GM21825 (cell line): ENCODE data around the gene DHX8.
A peak's percentile ranks its signal among the peaks of the same experiment; 100 is the strongest.
"Not testable (repeated sequence)": the region's sequence is repeated elsewhere in the genome, so short reads cannot be mapped to it uniquely, and the experiment has no call there.

ENCODE experiments used
- ATAC-seq: cut with Tn5 transposase; IDR thresholded peaks from one replicate; pipeline ENCODE4 v1.9.1; 2021; ENCODE audit warnings: mild to moderate bottlenecking, moderate library complexity; ENCODE audit not compliant: unreplicated experiment

DHX8 gene

DNA sequence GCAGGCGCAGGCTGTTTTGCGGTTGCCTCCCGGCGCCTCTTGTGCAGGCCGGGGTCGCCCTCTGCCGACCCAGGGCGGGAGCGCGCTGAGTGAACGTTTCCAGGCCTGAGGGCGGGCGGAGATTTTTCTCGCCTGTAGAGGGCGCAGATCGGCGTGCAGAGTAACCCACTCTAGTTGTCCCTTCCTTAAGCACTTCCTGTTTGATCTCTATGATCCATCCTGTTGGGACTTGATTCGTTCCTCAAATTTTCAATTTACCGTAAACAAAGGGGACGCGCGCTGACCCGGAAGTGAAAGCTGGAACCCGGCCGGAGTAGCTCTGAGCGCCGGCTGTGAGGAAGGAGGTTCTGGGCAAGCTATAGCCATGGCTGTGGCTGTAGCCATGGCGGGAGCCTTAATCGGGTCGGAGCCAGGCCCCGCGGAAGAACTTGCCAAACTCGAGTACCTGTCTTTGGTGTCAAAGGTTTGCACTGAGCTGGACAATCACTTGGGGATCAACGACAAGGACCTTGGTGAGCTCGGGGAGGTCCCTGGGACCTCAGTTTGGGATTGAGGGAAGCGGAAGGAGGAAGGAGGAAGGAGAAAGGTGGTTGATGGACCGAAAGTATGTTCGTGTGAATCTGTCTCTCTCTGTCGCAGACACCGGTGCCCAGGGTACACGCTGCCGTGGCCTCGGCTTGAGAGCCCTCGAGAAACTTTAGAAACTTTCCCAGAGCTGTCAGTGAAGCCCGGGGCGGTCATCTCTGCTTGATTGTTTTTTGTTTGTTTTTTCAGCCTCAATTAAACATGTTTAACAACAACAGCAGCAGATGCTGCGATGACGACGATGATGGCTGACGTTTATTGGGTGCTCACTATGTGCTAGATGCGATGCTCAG is at the start of gene DHX8:
Gene DHX8, plus strand, starts transcription at position 302 of the 878 bp plus-strand sequence. Its CDS starts 63 bp downstream, at position 365.
- ATAC-seq, result peak; percentile 91

DNA sequence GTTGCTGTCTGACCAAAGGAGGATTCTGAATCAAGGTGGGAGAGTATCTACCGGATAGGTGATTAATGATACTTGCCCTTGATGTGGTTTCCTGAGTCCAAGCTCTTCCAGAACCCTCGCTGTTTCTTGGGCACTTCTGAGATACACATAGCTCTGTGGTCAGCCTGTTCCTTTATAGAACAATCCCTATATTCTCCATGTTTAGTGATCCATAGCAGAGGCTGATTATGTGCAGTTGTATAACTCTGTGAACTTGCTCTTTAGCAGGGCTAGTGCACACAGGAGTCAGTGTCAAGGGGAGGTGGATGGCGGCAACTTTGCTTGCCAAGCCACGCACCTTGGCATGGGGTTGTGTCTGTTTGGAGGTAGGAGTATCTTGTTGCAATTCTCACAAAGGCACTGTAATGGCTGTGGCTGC is 48.9 kb upstream of the DHX8 start:
- no peak for ATAC-seq

DNA sequence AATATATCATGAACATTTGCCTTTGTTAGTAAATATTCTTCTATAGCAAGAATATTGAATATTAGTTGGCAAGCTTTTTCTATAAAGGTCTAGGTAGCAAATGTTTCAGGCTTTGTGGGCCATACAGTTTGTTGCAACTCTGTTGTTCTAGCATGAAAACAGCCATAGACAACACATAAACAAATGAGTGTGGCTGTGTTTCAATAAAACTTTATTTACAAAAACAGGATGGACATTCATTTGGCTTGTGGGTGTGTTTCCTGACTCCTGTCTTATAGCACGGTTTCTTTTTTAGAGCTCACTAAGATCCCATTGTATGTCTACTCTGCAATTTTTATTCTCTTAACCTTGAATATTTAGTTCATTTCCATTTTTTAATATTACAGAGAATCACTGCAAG is 46.0 kb upstream of the DHX8 start:
- no peak for ATAC-seq

DNA sequence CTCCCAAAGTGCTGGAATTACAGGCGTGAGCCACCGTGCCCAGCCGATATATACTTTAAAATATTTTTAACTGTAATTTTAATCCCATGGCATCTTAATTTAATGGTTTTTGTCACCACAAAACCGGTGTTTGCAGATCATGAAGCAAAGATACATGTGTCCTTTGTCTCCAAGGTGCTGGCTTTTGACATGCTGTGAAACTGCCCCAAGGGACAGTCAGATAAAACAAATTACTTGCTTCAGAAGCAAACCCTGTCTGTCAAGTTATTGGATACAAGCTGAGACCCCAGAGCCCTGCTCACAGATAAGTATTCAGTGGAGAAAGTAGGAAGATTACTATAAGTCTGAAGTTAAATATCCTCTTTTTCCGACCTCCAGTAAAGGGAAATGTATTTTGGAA is 45.1 kb upstream of the DHX8 start:
- ATAC-seq, result no peak

DNA sequence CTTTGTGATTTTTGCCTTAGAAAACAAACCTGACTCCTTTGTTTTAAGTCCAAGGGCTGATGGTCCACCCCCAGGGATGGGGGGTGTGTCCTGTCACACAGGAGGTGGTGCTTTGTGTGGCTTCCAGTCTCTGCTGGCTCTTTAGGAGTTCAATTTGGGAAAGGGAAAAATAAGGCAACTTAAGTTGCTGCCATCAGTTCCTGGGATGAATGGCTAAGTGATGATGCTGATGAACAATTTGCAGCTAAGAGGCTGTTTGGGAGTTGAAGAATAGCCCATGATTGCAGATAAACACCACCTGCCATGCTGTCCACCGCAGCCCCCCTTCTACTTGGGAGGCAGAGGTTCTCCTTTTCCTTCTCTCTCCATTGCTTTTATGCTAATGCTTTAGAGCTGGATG is 44.7 kb upstream of the DHX8 start:
- ATAC-seq, result no peak

DNA sequence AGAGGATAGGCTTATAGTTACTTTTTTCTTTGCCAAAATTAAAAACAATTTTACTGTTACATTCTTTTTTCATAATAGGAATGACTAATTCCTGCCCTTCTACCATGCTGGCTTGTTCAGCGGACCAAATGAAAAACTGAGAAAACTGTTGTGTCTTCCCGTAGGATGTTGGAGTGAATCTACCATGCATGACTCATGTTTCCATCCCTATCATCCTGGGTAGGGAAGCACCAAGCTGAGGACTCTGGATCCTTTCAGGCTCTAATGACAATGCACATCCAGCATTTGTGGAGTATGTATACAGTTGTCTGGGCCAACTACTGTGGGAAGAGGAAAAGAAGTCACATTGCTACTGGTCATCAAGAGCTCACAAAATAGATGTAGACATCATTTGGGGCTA is 41.1 kb upstream of the DHX8 start:
- no peak for ATAC-seq

DNA sequence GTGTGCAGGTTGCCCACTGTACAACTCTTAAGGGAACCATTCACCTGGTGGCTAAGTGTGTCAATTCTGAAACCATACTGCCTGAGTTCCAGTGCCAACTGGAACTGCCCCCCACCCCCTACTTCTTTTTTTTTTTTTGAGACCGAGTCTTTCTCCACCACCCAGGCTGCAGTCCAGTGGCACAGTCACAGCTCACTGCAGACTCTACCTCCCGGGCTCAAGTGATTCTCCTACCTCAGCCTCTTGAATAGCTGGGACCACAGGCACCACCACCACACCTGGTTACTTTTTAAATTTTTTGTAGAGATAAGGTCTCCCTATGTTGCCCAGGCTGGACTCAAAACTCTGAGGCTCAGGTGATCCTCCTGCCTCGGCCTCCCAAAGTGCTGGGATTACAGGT is 40.4 kb upstream of the DHX8 start:
- no peak for ATAC-seq

DNA sequence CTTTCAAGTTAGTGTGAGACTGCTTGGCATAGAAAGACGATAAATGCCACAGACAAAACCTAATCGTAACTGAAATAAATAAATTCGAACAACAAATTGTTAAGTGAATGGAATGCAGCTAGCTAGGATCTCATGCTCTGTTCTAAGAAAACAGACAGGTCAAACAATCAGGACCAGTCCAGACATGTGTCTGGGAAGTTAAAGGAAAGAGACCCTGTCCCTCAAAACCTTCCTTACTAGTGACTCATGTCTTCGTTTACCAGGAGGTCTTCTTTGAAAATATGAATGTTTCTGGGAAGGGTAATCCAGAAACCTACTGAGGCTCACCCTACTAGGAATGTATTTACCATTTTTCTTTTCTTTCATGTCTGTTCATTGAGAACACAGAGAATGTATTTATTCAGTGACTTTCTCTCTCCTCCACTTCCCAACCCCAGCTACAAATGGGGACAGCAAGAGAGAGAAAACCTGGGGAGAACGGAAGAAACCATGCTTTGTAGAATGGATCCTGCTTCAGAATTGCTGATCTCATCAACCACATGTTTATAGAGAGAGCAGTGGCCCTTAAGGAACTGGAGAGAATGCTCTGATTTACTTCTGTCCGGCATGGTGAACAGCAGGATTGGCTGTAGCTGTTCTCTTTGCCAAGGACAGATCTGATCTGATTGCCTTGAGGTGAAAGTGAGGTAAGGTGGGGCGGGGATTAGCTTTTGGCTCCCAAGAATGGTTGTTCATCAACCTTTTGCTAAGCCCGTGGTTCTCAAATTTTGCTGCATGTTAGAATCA is 39.4 kb upstream of the DHX8 start:
- ATAC-seq, result no peak

DNA sequence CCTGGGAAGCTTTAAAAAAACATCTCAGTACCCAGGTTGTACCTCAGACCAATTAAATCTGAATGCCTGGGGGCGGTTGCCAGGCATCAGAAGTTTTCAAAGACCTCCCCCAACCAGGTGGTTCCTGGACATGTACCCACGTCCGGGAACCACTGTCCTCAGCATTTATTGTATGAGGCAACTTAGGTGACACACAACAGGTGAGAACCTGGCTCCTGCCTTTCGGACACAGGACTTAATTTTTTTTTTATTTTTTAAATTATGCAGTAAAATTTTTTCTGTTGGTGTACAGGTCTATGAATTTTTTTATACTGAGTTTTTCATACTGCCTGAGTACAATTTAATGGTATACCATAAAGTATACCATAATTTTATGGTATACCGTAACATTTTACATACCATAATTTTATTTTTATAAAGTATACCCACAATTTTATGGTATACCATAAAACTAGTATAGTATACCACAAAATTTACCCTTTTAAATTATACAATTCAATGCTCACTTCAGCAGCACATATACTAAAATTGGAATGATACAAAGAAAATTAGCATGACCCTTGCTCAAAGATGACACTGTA is 38.7 kb upstream of the DHX8 start:
- ATAC-seq, result no peak

DNA sequence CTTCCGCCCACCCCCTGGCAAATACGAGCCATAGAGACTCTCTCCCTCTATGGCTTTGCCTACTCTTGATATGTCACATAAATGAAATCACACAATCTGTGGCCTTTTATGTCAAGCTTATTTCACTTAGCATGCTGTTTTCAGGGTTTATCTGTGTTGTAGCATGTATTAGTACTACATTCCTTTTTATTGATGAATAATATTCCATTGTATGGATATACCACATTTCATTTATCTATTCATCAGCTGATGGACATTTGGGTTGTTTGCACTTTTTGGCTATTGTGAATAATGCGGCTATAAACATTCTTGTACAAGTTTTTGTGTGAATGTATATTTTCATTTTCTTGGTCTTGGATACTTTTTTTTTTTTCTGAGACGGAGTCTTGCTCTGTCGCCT is 37.0 kb upstream of the DHX8 start:
- no peak for ATAC-seq

DNA sequence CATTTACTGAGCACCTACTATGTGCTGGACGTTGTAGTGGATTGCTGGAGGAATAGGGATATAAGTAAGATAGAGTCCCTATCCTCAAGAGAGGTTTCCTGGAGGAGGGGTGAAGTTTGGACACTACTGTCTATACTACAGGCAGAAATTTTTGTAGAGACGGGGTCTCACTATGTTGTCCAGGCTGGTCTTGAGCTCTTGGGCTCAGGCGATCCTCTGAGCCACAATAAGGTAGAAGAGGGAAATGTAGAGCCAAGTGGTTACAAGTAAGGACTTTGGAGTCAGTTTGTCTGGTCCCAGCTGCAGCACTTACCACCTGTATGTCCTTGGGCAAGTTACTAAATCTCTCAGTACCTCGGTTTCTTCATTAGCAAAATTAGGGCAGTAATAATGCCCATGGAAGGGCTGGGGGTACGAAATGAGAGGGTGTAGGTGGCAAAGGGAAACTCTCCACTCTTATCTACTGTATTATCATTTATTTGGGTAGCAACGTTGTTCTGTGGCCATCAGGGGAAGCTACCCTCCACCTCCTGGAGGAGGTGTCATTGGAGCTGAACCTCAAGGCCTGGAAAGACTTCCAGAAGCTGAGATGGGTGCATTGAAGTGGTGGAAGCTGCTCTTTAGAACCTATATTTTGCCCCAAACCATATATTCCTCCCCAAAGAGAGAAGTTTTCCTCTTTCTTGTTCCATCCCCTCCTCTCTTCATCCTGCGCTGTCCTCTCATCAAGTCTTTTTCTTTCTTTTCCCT is 34.9 kb upstream of the DHX8 start:
- no peak for ATAC-seq

DNA sequence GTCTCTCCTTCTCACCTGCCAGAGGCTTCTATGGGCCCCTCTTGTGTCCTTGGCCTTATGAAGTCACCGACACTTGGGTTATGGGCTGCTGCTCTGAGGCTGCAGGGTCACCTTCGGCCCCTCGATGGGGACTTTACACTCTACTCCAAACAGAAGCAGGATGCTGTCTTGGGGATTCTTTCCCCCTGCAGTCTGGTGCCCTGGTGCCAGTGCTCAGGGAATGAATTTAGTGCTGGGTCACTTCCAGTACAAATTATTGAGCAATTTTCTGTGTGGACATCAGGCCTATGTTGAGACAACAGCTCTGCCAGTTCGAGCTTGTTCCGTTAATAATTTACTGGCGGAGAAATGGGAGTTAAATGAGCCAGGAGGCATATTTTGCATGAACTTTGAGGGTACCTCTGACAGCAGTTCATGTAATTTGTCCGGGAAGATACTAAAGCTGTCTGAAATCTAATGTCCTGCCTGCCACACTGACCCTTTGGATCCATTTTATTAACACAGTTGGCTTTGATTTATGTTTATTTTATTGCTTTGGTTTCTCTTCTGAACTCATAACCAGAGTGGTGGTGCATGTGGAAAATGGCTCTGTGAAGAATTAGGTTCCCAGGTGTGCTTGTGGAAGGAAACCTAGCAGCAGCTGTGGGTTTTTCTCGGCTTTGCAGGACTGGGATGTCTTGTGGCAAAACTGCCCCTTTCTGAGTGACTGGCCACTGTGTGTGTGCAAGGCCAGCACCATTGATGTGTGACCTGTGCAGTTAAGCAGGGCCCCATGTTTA is 34.1 kb upstream of the DHX8 start:
- no peak for ATAC-seq

DNA sequence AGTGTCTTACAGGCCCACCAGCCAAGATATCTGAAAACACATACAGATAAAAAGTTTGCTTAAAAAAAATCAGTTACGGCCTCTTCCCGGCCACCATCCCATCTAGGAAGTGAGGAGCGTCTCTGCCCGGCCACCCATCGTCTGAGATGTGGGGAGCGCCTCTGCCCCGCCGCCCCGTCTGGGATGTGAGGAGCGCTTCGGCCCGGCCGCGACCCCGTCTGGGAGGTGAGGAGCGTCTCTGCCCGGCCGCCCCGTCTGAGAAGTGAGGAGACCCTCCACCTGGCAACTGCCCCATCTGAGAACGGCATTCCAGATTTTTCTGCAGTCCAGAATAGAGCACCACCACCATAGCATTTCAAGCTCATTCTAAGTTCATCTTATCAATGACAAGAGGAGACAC is 33.0 kb upstream of the DHX8 start:
- not testable (repeated sequence) for ATAC-seq

DNA sequence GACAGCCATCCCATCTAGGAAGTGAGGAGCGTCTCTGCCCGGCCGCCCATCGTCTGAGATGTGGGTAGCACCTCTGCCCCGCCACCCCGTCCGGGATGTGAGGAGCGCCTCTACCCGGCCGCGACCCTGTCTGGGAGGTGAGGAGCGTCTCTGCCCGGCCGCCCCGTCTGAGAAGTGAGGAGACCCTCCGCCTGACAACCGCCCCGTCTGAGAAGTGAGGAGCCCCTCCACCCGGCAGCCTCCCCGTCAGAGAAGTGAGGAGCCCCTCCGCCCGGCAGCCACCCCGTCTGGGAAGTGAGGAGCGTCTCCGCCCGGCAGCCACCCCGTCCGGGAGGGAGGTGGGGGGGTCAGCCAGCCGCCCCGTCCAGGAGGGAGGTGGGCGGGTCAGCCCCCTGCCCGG is 32.0 kb upstream of the DHX8 start:
- ATAC-seq, result not testable (repeated sequence)

DNA sequence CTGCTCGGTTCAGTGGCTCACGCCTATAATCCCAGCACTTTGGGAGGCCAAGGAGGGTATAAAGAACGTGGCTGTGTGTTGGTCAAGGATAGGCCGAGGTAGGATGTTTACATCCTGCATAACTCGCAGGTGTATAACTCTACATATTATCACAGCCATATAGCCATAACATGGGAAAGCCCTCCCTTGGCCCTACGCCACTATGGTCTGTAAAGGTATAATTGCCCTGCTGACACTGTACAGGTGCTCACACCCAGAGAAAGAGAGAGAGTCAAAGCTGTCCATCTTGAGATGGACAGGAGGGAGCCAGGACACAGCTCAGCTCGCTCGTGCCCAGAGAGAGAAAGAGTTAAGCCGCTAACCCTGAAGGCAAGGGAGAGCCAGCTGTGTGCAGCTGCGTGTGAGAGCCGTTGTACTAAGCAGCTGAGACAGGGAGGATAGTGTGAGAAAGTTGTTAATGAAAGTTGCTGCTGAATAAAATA is 30.4 kb upstream of the DHX8 start:
- no peak for ATAC-seq

DNA sequence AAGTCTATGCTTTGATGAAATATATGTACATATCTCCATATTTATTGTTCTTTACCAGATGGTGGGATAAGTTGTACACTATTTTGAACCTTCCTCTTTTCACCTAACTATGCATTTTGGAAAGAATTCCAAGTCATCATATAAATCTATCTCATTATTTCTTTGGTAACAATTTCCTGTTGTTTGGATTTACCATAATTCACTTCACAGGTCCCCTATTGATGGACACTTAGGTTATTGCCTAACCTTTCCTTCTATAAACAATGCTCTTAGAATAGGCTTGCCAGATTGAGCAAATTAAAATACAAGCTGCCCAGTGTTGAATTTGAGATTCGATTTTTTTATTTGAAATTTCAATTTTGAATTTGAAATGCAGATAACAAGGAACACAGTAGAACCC is 28.9 kb upstream of the DHX8 start:
- no peak for ATAC-seq

DNA sequence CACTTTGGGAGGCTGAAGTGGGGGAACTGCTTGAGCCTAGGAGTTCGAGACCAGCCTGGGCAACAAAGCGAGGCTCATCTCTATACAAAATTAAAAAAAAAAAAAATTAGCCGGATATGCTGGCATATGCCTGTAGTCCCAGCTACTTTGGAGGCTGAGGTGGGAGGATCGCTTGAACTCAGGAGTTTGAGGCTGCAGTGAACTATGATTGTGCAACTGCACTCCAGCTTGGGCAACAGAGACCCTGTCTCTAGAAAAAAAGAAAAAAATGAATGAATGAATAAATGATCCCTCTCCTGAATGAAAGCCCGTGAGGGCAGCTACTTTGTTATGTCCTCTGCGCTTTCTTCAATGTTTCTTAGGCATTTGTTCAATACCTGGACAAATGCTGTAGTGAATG is 27.7 kb upstream of the DHX8 start:
- ATAC-seq, result no peak

DNA sequence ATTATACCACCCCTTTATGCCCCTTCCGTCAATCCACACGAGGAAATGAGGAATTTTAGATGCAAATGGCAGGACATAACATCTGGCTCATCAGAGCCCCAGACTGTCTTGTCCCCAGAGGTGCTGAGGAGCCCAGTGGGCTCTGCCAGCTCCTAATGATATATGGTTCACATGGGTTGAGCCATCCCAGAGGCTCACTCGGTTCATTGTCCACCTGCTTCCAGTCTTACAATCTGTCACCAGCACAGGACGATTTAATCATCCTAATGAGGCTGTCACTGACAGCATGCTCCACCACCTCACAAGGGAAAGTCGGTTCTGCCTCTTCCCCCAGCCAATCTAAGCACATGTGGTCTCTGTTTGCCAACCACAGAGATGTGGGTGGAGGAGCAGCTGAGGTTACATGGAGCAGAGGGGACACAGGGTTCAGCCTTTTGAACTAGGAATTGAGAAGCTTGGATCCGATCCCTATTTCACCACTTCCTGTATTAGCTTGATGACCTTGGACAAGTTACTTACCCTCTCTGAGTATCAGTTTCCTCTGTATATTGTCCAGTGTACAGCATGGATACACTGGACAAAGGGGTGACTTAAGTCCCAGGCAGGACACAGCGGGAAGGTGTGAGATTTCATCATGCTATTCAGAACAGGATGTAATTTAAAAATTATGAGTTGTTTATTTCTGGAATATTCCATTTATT is 27.0 kb upstream of the DHX8 start:
- ATAC-seq, result no peak

DNA sequence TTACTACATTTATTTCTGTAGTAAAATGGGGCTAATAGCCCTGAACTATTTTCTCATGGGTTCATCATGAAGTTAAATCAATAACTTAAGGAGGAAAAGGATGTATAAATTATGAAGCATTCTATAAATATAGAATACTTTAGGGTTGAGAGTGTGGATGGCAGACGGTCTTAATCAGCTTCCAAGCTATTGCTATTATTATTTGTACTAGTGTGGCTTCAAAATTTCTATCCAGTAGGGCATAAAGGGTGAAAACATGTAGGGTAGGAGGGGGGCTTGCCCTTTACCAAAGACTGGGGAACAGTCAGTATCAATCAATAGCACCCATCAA is 26.4 kb upstream of the DHX8 start:
- no peak for ATAC-seq

DNA sequence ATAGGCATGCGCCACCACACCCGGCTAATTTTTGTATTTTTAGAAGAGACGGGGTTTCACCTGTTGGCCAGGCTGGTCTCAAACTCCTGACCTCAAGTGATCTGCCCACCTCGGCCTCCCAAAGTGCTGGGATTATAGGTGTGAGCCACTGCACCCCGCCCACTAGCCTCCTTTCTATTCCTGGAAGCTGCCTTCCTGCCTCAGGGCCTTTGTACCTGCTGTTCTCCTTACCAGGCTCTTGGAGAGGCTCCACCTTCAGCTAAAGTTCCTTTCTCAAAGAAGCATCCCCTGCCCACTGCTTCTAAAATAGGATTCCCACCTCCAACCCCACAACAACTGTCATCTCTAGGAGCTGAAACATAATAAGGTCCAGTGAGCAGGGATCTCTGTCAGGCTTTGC is 23.9 kb upstream of the DHX8 start:
- not testable (repeated sequence) for ATAC-seq
